ENCODE measurements around the gene FGFR2.

DNA sequence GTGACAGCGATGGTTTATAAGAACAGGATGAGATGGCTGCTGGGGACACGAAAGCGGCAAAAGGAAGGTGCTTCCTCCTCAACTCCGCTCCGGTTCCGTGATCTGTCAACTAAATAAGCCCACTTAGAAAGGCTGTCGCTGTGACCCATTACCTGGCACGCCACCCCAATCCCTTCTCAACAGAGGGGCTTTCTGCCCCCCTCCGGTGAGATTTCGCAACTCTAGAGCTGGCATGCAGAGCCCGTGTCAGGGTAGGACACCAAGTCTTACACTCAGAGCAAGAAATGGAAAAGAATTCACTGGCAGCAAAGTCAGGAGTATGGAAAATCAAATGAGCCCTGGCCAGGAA lies 66.4 kb downstream of the FGFR2 start:
- TF ChIP-seq, protein P1, sequence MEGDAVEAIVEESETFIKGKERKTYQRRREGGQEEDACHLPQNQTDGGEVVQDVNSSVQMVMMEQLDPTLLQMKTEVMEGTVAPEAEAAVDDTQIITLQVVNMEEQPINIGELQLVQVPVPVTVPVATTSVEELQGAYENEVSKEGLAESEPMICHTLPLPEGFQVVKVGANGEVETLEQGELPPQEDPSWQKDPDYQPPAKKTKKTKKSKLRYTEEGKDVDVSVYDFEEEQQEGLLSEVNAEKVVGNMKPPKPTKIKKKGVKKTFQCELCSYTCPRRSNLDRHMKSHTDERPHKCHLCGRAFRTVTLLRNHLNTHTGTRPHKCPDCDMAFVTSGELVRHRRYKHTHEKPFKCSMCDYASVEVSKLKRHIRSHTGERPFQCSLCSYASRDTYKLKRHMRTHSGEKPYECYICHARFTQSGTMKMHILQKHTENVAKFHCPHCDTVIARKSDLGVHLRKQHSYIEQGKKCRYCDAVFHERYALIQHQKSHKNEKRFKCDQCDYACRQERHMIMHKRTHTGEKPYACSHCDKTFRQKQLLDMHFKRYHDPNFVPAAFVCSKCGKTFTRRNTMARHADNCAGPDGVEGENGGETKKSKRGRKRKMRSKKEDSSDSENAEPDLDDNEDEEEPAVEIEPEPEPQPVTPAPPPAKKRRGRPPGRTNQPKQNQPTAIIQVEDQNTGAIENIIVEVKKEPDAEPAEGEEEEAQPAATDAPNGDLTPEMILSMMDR (IDR thresholded peaks at IDR 0.05), result no peak
- TF ChIP-seq SIN3A (IDR thresholded peaks at IDR 0.05; ENCODE audit: borderline replicate concordance, insufficient read depth, low read depth, low read length) (no peak), POLR2AphosphoS5 (IDR thresholded peaks at IDR 0.05; ENCODE audit: low read depth, low read length) (no peak)

All from Panc1 (cell line).